Measurements from ENCODE around the gene TYMP. TPM values are rescaled to one million over a fixed set of nuclear protein-coding genes. Genes with fewer than 3 reads are reported as not detected.

The TYMP gene
- total RNA-seq, 2 donors from 2014 or later: 1.2 to 2.1 TPM

DNA sequence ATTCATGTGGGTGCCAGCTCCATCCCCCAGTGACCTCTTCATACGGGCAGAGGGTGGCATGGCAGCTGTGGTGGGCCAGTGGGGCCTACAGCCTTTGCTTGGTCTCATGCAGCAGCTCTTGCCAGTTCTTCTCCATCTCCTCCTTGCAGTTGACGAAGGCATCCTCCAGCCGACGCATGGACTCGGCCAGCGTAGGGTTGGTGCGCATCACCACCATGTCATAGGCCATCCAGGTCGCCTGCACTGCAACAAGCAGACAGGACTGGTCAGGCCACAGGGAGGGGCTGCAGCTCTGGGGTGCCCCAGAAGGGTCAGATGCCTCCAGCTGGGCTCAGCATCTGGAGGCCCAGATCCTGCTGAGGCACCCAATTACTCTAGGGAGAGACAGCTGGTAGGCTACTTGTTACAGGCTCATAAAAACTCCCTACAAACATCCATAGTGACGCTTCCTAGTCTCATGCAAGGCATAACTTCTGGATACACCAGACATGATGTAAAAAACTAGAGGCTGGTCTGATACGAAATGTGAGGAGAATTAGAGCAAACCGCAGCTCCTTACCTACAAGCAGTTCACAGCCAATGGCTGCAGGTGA is 21.4 kb upstream of the TYMP start:
- Histone ChIP-seq H3K9ac (ENCODE audit: extremely low read depth, low read length, poor library complexity, severe bottlenecking) (no peak overlapping the region), H3K27me3 (ENCODE audit: control insufficient read depth, insufficient read depth, low read length, poor library complexity, severe bottlenecking) (no peaks in the 10 kb centered on the region), H3K27ac (ENCODE audit: low read depth, low read length) (no peak overlapping the region), H3K9me3 (ENCODE audit: control insufficient read depth, low read length) (no peaks in the 10 kb centered on the region), H3K4me3 (ENCODE audit: low read length) (no peak overlapping the region), H3K36me3 (ENCODE audit: control insufficient read depth, insufficient read depth, low read length) (no peaks in the 10 kb centered on the region), H3K4me1 (ENCODE audit: control insufficient read depth, insufficient read depth, low read length) (no peaks in the 10 kb centered on the region)
- WGBS, 2 experiments (ENCODE audit: insufficient coverage in 1 of 2, insufficient read length in 1 of 2): 93 to 94% methylated on average over 5 to 11 of the region's 11 CpGs
- no peak overlapping the region for H3K27ac Mint-ChIP-seq
- peaks cover 3% of the 10 kb centered on the region for H3K4me1 Mint-ChIP-seq
- no peaks in the 10 kb centered on the region for H3K9me3 Mint-ChIP-seq
- H3K27me3 Mint-ChIP-seq (ENCODE audit: insufficient read depth): peaks cover 4% of the 10 kb centered on the region
- H3K36me3 Mint-ChIP-seq (ENCODE audit: low read depth): no peaks in the 10 kb centered on the region
- TF ChIP-seq, protein P1, sequence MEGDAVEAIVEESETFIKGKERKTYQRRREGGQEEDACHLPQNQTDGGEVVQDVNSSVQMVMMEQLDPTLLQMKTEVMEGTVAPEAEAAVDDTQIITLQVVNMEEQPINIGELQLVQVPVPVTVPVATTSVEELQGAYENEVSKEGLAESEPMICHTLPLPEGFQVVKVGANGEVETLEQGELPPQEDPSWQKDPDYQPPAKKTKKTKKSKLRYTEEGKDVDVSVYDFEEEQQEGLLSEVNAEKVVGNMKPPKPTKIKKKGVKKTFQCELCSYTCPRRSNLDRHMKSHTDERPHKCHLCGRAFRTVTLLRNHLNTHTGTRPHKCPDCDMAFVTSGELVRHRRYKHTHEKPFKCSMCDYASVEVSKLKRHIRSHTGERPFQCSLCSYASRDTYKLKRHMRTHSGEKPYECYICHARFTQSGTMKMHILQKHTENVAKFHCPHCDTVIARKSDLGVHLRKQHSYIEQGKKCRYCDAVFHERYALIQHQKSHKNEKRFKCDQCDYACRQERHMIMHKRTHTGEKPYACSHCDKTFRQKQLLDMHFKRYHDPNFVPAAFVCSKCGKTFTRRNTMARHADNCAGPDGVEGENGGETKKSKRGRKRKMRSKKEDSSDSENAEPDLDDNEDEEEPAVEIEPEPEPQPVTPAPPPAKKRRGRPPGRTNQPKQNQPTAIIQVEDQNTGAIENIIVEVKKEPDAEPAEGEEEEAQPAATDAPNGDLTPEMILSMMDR (conservative IDR thresholded peaks at IDR 0.05): no peak
- H3K4me3 Mint-ChIP-seq: no peak overlapping the region
- no peak for DNase-seq

DNA sequence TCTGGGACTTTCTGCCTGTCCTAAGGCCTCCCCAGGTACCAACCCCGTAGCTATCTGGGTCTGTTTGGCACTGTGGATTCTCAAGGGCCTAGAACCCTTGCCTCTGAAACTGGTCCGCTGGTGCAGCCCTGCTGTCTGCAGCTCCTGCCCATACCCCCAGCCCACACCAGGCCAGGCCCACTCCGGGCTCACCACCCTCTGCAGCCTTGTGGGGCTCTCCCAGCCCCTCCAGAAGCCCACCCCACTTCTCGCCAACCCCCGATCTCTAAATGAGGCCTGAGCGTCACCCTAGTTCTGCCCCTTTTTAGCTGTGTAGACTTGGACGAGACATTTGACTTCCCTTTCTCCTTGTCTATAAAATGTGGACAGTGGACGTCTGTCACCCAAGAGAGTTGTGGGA is 20.6 kb upstream of the TYMP start:
- WGBS, 2 experiments (ENCODE audit: insufficient coverage in 1 of 2, insufficient read length in 1 of 2): 92 to 95% methylated on average over 7 to 8 of the region's 8 CpGs
- no peaks in the 10 kb centered on the region for H3K27me3 ChIP-seq (ENCODE audit: control insufficient read depth, insufficient read depth, low read length, poor library complexity, severe bottlenecking)
- H3K27ac ChIP-seq (ENCODE audit: low read depth, low read length): no peak overlapping the region
- Mint-ChIP-seq H3K27ac (no peak overlapping the region), H3K36me3 (ENCODE audit: low read depth) (no peaks in the 10 kb centered on the region), H3K9me3 (no peaks in the 10 kb centered on the region), H3K27me3 (ENCODE audit: insufficient read depth) (peaks cover 8% of the 10 kb centered on the region), H3K4me3 (no peak overlapping the region), H3K4me1 (peaks cover 3% of the 10 kb centered on the region)
- H3K4me1 ChIP-seq (ENCODE audit: control insufficient read depth, insufficient read depth, low read length): no peaks in the 10 kb centered on the region
- no peaks in the 10 kb centered on the region for H3K9me3 ChIP-seq (ENCODE audit: control insufficient read depth, low read length)
- no peak for DNase-seq
- TF ChIP-seq, protein P1 (conservative IDR thresholded peaks at IDR 0.05): no peak
- no peak overlapping the region for H3K9ac ChIP-seq (ENCODE audit: extremely low read depth, low read length, poor library complexity, severe bottlenecking)
- H3K36me3 ChIP-seq (ENCODE audit: control insufficient read depth, insufficient read depth, low read length): no peaks in the 10 kb centered on the region
- no peak overlapping the region for H3K4me3 ChIP-seq (ENCODE audit: low read length)

DNA sequence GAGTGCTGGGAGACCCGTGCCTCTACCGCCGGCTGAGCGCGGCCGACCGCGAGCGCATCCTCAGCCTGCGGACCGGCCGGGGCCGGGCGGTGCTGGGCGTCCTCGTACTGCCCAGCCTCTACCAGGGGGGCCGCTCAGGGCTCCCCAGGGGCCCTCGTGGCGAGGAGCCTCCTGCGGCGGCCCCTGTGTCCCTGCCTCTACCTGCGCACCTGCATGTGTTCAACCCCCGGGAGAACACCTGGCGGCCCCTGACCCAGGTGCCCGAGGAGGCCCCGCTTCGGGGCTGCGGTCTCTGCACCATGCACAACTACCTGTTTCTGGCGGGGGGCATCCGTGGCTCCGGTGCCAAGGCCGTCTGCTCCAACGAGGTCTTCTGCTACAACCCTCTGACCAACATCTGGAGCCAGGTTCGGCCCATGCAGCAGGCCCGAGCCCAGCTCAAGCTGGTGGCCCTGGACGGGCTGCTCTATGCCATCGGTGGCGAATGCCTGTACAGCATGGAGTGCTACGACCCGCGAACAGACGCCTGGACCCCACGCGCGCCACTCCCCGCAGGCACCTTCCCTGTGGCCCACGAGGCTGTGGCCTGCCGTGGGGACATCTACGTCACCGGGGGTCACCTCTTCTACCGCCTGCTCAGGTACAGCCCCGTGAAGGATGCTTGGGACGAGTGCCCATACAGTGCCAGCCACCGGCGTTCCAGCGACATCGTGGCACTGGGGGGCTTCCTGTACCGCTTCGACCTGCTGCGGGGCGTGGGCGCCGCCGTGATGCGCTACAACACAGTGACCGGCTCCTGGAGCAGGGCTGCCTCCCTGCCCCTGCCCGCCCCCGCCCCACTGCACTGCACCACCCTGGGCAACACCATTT is 19.3 kb upstream of the TYMP start:
- no peaks in the 10 kb centered on the region for H3K36me3 ChIP-seq (ENCODE audit: control insufficient read depth, insufficient read depth, low read length)
- H3K27ac Mint-ChIP-seq: no peak overlapping the region

More for the DNA sequence above, 19.3 kb upstream of the TYMP start:
- H3K4me3 Mint-ChIP-seq: no peak overlapping the region
- Histone ChIP-seq H3K27me3 (ENCODE audit: control insufficient read depth, insufficient read depth, low read length, poor library complexity, severe bottlenecking) (peaks cover 11% of the 10 kb centered on the region), H3K9me3 (ENCODE audit: control insufficient read depth, low read length) (no peaks in the 10 kb centered on the region), H3K9ac (ENCODE audit: extremely low read depth, low read length, poor library complexity, severe bottlenecking) (no peak overlapping the region), H3K27ac (ENCODE audit: low read depth, low read length) (no peak overlapping the region), H3K4me1 (ENCODE audit: control insufficient read depth, insufficient read depth, low read length) (no peaks in the 10 kb centered on the region), H3K4me3 (ENCODE audit: low read length) (no peak overlapping the region)
- WGBS, 2 experiments (ENCODE audit: insufficient coverage in 1 of 2, insufficient read length in 1 of 2): 95% methylated on average over 31 to 68 of the region's 68 CpGs
- DNase-seq: no peak
- peaks cover 3% of the 10 kb centered on the region for H3K4me1 Mint-ChIP-seq
- TF ChIP-seq, protein P1 (conservative IDR thresholded peaks at IDR 0.05): no peak
- H3K27me3 Mint-ChIP-seq (ENCODE audit: insufficient read depth): peaks cover 18% of the 10 kb centered on the region
- no peaks in the 10 kb centered on the region for H3K36me3 Mint-ChIP-seq (ENCODE audit: low read depth)
- no peaks in the 10 kb centered on the region for H3K9me3 Mint-ChIP-seq

Data from endodermal cell (in vitro differentiated cells).